Skeletal muscle satellite cell (primary cell): ENCODE measurements around the gene BUB1B.
"Not testable (repeated sequence)": the region's sequence is repeated elsewhere in the genome, so short reads cannot be mapped to it uniquely, and the experiment has no call there.

Source experiments
- H3K27me3 ChIP-seq: 2 replicates; pipeline ENCODE4 v1.7.0; 2013; ENCODE audit warnings: low read length; ENCODE audit not compliant: control insufficient read depth, insufficient read depth
- H3K36me3 ChIP-seq: 2 replicates; pipeline ENCODE4 v1.7.0; 2013; ENCODE audit warnings: mild to moderate bottlenecking, control low read depth, low read length; ENCODE audit not compliant: insufficient read depth
- H3K4me1 ChIP-seq: 2 replicates; pipeline ENCODE4 v1.7.0; 2013; ENCODE audit warnings: low read length; ENCODE audit not compliant: control insufficient read depth, insufficient read depth
- H3K4me2 ChIP-seq: 2 replicates; pipeline ENCODE4 v1.7.0; 2013; ENCODE audit warnings: mild to moderate bottlenecking, low read length
- H3K4me3 ChIP-seq: 2 replicates; pipeline ENCODE4 v1.7.0; 2013; ENCODE audit warnings: low read length
- H3K9ac ChIP-seq: 2 replicates; pipeline ENCODE4 v1.7.0; 2013; ENCODE audit warnings: mild to moderate bottlenecking, low read depth, low read length, moderate library complexity
- H3K9me3 ChIP-seq: replicated peaks from 2 replicates; pipeline ENCODE4 v1.7.0; 2013; ENCODE audit warnings: mild to moderate bottlenecking, control low read depth, low read length

The BUB1B gene

DNA sequence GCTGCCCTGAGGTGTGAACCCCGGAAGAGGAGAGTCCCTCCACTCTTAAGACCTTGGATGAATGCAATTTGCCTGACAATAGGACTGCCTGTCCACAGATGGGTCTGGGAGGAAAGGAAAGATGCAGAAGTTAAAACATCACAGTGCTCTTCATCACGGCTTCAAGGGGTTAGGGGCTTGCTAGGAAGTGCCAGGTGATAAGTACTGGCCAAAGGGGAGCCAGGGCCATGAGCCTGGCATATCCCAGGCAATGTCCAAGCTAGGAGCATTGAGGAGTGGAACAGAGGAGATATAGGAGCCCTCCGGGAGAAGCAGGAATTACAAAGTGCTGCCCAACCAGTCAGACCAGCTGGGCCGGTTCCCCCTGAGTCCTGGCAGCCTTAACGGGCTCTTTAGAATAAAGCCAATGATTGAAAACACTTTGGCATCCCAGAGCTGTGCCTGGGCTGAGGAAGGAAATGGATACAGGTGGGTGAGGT, 36.0 kb upstream of the BUB1B start:
- H3K4me2 ChIP-seq, H3K36me3 ChIP-seq, H3K9ac ChIP-seq, H3K4me3 ChIP-seq, H3K9me3 ChIP-seq, H3K4me1 ChIP-seq: not testable (repeated sequence)
- H3K27me3 ChIP-seq: peaks cover 44% of the 10 kb centered on the region

DNA sequence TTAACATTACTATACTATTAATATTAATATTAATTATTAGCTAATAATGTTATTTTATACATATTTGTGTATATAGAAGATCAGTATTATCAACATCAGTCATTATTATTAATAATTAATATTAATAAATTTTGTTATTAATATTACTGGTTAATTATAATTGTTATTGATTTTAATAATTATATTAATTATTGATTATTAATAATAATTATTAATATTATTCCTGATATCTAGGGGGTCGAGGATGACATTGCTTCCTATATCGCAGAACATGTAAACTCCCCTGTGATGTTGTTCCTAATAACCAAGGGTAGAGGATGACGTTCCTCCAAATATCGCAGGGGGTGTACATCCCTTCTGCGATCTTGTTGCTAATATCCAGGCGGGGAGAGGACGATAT, 34.9 kb upstream of the BUB1B start:
- Histone ChIP-seq H3K4me2 (no peak overlapping the region), H3K27me3 (peaks cover 39% of the 10 kb centered on the region), H3K9me3 (no peaks in the 10 kb centered on the region), H3K36me3 (no peaks in the 10 kb centered on the region), H3K9ac (no peak overlapping the region), H3K4me1 (no peaks in the 10 kb centered on the region), H3K4me3 (no peak overlapping the region)

DNA sequence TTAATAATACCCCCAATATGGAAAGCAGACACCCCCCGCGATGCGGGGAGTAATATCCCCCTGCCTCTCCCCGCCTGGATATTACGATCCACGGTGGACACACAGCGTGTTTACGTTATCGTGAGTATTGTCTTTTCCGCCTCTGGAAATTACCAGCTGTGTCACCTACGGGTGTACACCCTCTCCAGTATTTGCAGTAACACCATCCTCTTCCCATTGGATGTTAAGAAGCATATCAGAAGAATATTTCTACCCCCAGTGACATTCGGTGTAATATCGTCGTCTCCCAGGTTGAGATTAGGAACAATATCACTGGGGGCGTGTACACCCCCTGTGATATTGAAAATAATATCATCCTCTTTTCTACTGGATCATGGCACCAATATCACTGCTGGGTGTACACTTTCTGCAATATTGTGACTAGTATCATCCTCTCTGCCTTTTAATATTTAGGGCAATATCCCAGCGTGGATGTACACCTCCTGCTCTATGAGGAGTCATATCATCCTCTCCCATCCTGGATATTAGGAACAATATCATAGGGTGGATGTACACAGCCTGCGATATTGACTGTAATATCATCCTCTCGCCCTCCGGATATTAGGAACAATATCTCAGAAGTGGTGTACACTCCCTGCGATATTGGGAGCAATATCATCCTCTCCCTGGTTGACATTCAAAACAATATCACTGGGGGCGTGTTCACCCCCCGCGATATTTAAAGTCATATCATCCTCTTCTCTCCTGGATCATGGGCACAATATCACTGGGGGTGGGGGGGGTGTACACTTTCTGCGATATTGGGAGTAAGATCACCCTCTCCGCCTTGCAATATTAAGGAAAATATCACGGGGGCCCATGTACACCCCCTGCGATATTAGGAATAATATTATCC, 31.9 kb upstream of the BUB1B start:
- Histone ChIP-seq H3K4me1 (no peaks in the 10 kb centered on the region), H3K4me2 (no peak overlapping the region), H3K9ac (no peak overlapping the region), H3K9me3 (no peaks in the 10 kb centered on the region), H3K36me3 (no peaks in the 10 kb centered on the region), H3K27me3 (peaks cover 41% of the 10 kb centered on the region), H3K4me3 (no peak overlapping the region)

DNA sequence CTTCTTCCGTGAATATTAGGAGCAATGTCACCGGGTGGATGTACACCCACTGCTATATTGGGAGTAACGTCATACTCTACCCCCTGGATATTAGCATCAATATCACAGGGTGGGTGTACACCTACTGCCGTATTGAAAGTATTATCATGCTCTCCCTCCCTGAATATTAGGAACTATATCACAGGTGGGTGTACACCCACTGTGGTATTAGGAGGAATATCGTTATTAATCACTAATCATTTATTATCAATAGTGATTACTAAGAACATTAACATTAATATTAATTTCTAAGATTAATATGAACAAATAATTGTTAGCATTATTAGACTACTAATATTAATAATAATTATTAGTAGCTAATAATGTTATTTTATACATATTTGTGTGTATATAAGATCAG, 30.8 kb upstream of the BUB1B start:
- Histone ChIP-seq H3K36me3 (no peaks in the 10 kb centered on the region), H3K9me3 (no peaks in the 10 kb centered on the region)

DNA sequence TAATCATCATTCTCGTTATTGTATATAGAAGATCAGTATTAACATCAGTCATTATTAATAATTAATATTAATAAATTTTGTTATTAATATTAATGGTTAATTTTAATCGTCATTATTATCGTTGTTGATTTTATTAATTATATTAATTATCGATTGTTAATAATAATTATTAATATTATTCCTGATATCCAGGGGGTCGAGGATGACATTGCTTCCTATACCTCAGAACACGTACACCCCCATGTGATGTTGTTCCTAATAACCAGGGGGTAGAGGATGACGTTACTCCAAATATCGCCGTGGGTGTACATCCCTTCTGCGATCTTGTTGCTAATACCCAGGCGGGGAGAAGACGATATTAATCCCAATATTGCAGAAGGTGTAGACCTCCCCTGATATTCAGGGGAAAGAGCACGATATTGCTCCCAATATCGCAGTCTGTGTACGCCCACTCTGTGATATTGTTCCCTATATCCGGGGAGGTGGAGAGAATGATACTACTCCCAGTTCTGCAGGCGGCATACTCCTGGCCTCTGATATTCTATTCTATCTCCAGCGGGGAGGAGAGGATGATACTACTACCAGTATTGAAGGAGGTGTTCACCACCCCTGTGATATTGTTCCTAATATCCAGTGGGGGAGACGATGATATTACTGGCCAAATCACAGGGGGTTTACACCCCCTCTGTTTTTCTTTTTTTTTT, 29.9 kb upstream of the BUB1B start:
- no peaks in the 10 kb centered on the region for H3K9me3 ChIP-seq
- no peaks in the 10 kb centered on the region for H3K4me1 ChIP-seq
- no peaks in the 10 kb centered on the region for H3K36me3 ChIP-seq
- H3K4me2 ChIP-seq: no peak overlapping the region
- no peak overlapping the region for H3K9ac ChIP-seq
- H3K4me3 ChIP-seq: no peak overlapping the region
- peaks cover 46% of the 10 kb centered on the region for H3K27me3 ChIP-seq

More for the DNA sequence above, 30.8 kb upstream of the BUB1B start:
- Histone ChIP-seq H3K4me3 (no peak overlapping the region), H3K27me3 (peaks cover 46% of the 10 kb centered on the region), H3K4me2 (no peak overlapping the region), H3K9ac (no peak overlapping the region), H3K4me1 (no peaks in the 10 kb centered on the region)

DNA sequence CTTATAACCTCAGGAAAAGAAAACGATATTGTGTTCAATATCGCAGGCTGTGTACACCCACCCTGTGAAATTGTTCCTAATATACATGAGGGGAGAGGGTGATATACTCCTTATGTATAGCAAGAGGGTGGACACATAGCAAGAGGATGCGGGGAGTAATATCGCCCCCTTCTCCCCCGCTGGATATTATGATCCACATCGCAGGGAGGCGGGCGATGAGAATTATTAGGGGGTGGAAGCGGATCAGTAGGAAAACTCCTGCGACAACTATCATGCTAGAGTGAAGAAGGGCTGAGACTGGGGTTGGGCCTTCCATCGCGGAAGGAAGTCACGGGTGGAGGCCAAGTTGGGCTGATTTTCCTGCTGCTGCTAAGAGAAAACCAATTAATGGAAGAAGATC, 27.3 kb upstream of the BUB1B start:
- H3K9ac ChIP-seq: no peak overlapping the region

DNA sequence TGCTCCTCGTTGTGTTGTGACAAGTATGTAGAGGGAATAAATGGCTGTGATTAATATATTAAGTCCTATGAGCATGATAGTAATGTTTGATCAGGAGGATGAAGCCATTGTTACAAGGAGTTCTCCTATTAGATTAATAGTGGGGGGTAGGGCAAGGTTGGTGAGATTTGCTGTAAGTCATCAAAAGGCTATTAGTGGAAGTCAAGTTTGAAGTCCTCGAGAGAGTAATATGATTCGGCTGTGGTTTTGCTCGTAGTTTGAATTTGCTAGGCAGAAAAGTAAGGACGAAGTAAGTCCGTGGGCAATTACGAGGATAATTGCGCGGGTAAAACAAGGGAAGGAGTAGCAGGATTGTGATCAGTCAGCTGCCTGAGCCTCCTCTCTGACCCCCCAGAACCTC, 26.0 kb upstream of the BUB1B start:
- H3K27me3 ChIP-seq: peaks cover 27% of the 10 kb centered on the region
- no peaks in the 10 kb centered on the region for H3K36me3 ChIP-seq
- no peak overlapping the region for H3K9ac ChIP-seq
- H3K4me2 ChIP-seq: no peak overlapping the region
- no peaks in the 10 kb centered on the region for H3K4me1 ChIP-seq
- H3K9me3 ChIP-seq: no peaks in the 10 kb centered on the region
- no peak overlapping the region for H3K4me3 ChIP-seq

More for the DNA sequence above, 27.3 kb upstream of the BUB1B start:
- Histone ChIP-seq H3K4me1 (no peaks in the 10 kb centered on the region), H3K36me3 (no peaks in the 10 kb centered on the region), H3K27me3 (peaks cover 35% of the 10 kb centered on the region), H3K4me3 (no peak overlapping the region), H3K4me2 (no peak overlapping the region), H3K9me3 (no peaks in the 10 kb centered on the region)

DNA sequence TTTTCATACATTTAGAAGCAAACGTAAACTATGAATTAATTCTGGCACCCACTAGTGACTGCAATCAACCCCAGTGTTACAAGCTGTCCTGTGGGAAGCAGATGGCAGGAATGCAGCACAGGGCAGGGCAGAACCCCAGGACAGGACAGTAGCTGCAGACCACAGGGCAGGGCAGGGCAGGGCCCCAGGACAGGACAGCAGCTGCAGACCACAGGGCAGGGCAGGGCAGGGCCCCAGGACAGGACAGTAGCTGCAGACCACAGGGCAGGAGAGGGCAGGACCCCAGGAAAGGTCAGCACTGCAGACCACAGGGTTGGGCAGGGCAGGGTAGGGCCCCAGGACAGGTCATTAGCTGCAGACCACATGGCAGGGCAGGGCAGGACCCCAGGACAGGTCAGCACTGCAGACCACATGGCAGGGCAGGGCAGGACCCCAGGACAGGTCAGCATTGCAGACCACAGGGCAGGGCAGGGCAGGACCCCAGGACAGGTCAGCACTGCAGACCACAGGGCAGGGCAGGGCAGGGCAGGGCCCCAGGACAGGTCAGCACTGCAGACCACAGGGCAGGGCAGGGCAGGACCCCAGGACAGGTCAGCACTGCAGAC, 24.9 kb upstream of the BUB1B start:
- H3K36me3 ChIP-seq, H3K4me3 ChIP-seq, H3K9ac ChIP-seq, H3K9me3 ChIP-seq, H3K4me2 ChIP-seq, H3K4me1 ChIP-seq: not testable (repeated sequence)
- peaks cover 24% of the 10 kb centered on the region for H3K27me3 ChIP-seq

DNA sequence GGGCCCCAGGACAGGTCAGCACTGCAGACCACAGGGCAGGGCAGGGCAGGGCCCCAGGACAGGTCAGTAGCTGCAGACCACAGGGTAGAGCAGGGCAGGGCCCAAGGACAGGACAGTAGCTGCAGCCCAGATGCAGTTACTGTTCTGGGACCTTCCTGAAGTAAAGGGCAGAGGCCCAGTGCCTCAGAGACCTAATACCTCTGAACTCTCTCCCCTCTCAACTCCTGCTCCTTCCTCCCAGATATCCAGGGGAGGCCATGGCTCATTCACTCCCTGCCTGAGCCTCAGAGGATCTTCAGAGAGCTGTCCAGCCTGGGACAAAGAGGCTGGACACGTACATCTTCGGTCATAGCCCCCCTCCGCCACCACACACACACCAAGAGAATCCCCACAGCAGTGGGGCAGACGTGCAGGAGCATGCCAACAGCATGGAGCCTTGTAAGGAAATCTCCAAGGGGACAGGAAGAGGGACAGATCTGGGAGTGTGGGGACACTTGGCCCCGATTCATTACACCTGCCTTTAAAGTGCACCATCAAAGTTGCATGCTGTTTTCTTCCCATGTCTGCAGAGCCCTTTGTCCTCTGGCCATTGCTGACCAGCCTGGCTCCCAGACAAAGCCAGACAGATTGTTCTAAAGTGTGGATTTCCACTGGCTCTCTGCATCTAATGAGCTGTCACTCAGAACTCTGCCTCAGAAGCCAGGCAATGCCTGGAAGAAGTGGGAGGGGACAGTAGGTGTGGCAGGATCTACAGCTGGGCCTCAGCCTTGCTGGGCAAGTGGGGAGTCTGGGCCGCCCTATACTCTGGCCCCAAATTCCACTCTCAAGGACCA, 24.2 kb upstream of the BUB1B start:
- H3K9me3 ChIP-seq: no peaks in the 10 kb centered on the region
- no peak overlapping the region for H3K4me2 ChIP-seq
- H3K27me3 ChIP-seq: peaks cover 20% of the 10 kb centered on the region
- H3K36me3 ChIP-seq: no peaks in the 10 kb centered on the region
- H3K9ac ChIP-seq: no peak overlapping the region
- H3K4me1 ChIP-seq: no peaks in the 10 kb centered on the region
- H3K4me3 ChIP-seq: no peak overlapping the region

DNA sequence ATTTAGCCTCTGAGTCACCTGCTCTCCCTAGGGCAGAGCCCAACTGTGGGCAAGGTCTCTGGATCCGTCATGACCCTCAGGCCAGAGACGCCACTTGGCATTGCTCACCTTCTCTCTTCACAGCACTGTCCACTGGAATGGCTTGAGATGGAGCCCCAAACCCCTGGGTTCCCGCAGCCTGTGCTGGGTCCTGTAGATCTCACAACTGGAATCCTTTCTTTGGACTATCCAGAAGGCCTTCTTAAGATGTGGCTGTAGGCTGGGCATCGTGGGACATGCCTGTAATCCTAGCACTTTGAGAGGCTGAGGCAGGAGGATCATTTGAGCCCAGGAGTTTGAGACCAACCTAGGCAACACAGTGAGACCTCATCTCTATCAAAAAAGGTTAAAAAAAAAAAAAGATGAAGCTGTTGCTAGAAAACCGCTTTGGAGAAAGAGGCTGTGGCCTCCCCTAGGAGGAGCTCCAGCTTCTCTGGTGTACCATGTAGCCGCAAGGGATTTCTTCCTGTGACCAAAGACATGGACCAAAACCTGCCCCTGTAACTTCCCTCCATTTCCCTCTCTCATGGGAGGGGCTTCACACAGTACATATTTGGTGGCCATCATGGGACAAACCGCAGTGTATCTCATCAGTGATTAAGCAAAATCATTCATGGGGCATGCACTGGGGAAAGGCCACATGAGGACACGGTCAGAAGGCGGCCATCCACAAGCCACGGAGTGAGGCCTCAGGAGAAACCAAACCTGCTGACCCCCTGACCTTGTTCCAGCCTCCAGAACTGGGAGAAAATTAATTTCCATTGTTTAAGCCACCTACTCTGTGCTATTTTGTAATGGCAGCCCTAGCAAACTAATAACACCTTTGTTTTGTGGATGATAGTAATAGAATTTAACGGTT, 23.3 kb upstream of the BUB1B start:
- no peaks in the 10 kb centered on the region for H3K36me3 ChIP-seq
- H3K4me3 ChIP-seq: no peak overlapping the region
- no peak overlapping the region for H3K4me2 ChIP-seq
- H3K9ac ChIP-seq: no peak overlapping the region
- H3K27me3 ChIP-seq: peaks cover 22% of the 10 kb centered on the region
- no peaks in the 10 kb centered on the region for H3K9me3 ChIP-seq
- no peaks in the 10 kb centered on the region for H3K4me1 ChIP-seq
